IPS DF 4.7 (cell line): ENCODE data around the gene THUMPD3.

Experiments
- DNase-seq: peaks from one replicate; pipeline ENCODE4 v3.0.0-alpha.2; 2013; ENCODE audit warnings: low spot score; ENCODE audit errors: extremely low read depth

THUMPD3 gene

GRCh38 chr3:9362731-9363530 is at the start of gene THUMPD3:
TSS of gene THUMPD3 (plus strand) at chr3:9363054. CDS start at chr3:9365069, 2,015 bp downstream.
- DNase-seq: peak; percentile 49

- DNase-seq: no peak
Measured at GRCh38 chr3:9314796-9315195, 48.1 kb upstream of the THUMPD3 start.

GRCh38 chr3:9316881-9317361 is 45.9 kb upstream of the THUMPD3 start:
- DNase-seq: no peak

GRCh38 chr3:9322780-9323179 is 40.1 kb upstream of the THUMPD3 start:
- no peak for DNase-seq

- DNase-seq: no peak
Measured at GRCh38 chr3:9324944-9325343, 37.9 kb upstream of the THUMPD3 start.

- DNase-seq: no peak
Measured at GRCh38 chr3:9327578-9327977, 35.3 kb upstream of the THUMPD3 start.

GRCh38 chr3:9330166-9330703 is 32.6 kb upstream of the THUMPD3 start:
- DNase-seq: no peak

GRCh38 chr3:9331171-9331570 is 31.7 kb upstream of the THUMPD3 start:
- no peak for DNase-seq

GRCh38 chr3:9332250-9333030 is 30.4 kb upstream of the THUMPD3 start:
- no peak for DNase-seq

GRCh38 chr3:9339761-9340471 is 22.9 kb upstream of the THUMPD3 start:
- DNase-seq: no peak

GRCh38 chr3:9340472-9340902 is 22.4 kb upstream of the THUMPD3 start:
- DNase-seq: no peak

GRCh38 chr3:9342696-9343095 is 20.2 kb upstream of the THUMPD3 start:
- DNase-seq: no peak

- DNase-seq: no peak
Measured at GRCh38 chr3:9343115-9343514, 19.7 kb upstream of the THUMPD3 start.

- DNase-seq: no peak
Measured at GRCh38 chr3:9345041-9345440, 17.8 kb upstream of the THUMPD3 start.

- no peak for DNase-seq
Measured at GRCh38 chr3:9346141-9346540, 16.7 kb upstream of the THUMPD3 start.

GRCh38 chr3:9347081-9347480 is 15.8 kb upstream of the THUMPD3 start:
- no peak for DNase-seq

GRCh38 chr3:9347887-9348286 is 15.0 kb upstream of the THUMPD3 start:
- no peak for DNase-seq

GRCh38 chr3:9349321-9350117 is 13.3 kb upstream of the THUMPD3 start:
- DNase-seq: no peak

GRCh38 chr3:9351709-9352126 is 11.1 kb upstream of the THUMPD3 start:
- peak; percentile 81 for DNase-seq

- DNase-seq: peak; percentile 49
Measured at GRCh38 chr3:9352917-9353752, 9.7 kb upstream of the THUMPD3 start.
